Peyer's patch (tissue), 4 donors: ENCODE results near the gene PGGT1B.

Experiments used
- CTCF ChIP-seq, 6 experiments: fragments of 450-650 bp in 4 of 6; fragments of 200-600 bp in 2 of 6; sonication (generic) in 1 of 6; IDR thresholded peaks; one replicate each; pipeline ENCODE4 v1.5.1; 2017 to 2019; ENCODE audit warnings: antibody characterized with exemption in 6 of 6, mild to moderate bottlenecking in 3 of 6, moderate library complexity in 1 of 6
- POLR2A ChIP-seq, 2 donors: fragments of 450-650 bp; IDR thresholded peaks; one replicate each; pipeline ENCODE4 v1.5.1; 2017; ENCODE audit warnings: antibody characterized with exemption in 2 of 2, mild to moderate bottlenecking in 2 of 2, moderate library complexity in 2 of 2

GRCh38 chr5:115298811-115299210, 36.1 kb upstream of the PGGT1B start:
- TF ChIP-seq CTCF (IDR thresholded peaks at IDR 0.05) (no peak), POLR2A (IDR thresholded peaks at IDR 0.05) (no peak)
